GM10847 (cell line): ENCODE data around the gene CDKAL1.

ENCODE experiments used
- POLR2A ChIP-seq: IDR thresholded peaks from 2 replicates; pipeline ENCODE4 v1.6.1; 2011; ENCODE audit not compliant: insufficient read length; ENCODE audit errors: extremely low read depth

The CDKAL1 gene

DNA sequence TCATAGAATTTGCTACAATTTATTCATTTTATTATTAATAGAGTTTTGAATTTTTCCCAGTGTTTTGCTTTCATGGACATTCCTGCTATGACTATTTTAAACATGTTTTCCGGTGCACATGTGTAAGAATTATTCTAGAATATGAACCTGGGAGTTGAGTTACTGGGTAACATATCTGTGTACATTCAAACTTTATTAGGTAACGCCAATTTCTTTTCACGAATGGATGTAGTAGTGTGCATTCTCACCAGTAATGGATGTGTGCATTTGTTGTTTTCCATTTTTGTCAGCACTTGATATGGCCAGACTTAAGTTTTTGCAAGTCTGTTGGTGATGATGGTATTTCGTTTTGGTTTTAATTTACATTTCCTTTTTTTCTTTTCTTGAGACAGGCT lies 118.8 kb downstream of the CDKAL1 start:
- TF ChIP-seq POLR2A, result no peak

DNA sequence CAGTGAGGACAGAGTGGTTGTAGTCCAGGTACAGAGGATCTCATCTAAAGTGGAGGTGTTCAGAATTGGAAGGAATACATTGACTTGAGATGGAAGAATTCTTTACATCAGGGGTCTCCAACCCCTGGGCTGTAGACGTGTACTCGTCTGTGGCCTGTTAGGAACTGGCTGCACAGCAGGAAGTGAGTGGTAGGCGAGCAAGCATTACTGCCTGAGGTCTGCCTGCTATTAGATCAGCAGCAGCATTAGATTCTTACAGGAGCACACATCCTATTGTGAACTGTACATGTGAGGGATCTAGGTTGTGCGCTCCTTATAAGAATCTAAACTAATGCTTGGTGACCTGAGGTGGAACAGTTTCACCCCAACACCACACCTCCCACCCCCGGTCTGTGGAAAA lies 121.1 kb downstream of the CDKAL1 start:
- no peak for TF ChIP-seq POLR2A

DNA sequence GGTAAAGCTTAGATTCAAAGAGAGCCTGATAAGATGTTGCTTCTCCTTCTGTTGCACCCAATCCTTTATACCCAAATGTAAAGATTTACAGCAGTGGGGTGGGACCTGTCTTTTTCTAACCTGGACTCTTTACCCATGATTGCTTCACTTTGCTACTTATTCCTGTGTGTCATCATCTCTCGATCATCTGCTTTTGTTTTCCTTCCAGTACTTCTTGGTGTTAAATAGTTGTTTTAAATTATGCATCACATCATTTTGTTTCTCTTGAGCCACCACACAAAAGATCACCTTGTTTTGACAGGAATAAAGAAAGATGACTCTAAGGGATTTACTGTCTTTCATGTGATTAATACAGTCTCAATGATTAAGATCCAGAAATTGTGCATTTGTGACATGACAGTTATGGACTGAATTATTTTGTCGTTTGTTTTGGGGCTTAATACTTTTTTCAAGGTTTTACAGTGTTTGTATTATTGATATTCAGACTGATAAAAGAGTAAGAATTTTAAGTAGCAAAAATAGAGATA lies 123.1 kb downstream of the CDKAL1 start:
- TF ChIP-seq POLR2A, result no peak

DNA sequence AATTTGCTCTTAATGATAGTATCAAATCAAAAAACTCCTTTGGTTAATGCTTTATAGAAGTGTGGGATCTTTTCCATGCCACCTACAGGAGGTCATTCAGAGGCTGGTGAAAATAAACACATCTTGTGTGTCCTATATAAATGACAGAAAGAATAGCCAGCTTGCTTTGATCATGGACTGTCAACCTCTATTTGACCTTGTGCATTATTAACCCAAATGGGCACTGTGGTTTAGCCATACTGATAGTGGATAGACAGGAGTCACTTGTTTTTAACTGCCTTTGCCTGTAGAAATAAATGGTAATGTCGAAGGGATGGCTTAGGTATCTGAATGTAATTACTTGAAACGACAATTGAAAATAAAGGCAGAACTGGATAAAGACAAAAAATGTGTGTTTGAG lies 123.8 kb downstream of the CDKAL1 start:
- no peak for TF ChIP-seq POLR2A

DNA sequence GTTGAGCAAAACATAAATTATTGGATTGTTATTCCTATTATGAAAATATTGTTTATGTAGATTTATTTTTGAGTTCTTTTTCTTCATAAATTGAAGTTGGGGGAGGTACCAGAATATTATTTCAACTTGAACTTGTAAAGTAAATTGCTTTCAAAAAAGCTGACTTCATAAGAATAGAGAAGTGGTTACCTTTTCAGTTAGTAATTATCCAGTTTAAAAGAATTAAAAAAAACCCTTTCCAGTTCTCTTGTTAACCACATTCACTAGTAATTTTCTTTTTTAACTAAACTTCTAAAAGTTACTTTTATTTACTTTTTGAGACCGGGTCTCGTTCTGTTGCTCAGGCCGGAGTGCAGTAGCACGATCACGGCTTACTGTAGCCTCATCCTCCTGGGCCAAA lies 124.3 kb downstream of the CDKAL1 start:
- no peak for TF ChIP-seq POLR2A

DNA sequence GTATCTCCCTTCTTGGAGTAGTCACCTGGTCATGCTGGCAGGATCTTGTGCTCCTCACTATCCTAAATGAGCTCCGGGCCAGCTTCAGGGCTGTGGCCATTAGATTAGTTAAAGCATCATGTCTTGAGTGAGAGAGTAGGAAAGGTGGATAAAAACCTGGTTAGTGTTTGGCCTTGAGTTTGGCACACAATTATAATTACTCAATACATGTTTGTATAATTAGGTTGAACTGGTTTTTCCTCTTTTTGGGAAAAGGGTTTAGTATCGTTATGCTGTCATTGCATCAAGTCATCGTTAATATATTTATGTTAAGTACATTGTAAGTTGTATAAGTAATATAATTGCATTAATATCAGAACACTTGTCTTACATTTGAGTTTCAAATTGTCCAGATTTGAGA lies 126.3 kb downstream of the CDKAL1 start:
- no peak for TF ChIP-seq POLR2A

DNA sequence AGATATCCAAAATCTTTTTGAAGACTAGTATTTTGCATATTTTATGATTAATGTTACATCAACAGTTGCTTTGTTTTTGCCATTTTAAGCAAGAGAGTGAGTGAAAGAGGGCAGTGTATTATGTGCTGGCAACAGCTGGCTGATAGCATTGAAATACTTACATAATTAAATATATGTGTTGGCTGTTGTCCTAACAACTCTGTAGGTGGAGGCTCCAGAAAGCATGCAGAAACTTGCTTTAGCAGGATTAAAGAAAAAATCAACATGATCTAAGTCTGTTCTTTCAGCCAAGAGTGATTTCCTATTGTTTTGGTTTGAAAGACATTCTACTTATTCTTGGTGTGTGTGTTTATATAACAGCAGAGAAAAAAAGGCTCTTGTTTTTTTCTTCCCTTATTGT lies 127.5 kb downstream of the CDKAL1 start:
- no peak for TF ChIP-seq POLR2A

DNA sequence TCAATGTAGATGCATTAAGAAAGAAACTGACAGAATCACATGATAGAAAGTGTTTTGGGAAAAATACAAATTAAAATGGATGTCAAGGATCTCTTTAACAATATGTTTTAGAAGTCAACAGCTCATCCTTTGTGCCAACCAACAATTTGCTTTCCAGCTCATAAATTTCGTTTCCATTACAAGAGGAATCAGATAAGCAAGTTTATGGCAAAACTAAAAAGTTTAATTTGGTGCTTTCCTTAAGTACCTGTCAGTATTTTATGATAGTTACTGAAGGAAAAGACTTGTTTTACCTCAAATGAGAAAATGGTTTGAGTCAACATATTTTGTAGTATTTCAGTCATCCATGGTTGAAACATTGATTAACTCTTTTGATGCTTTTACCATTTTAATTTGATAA lies 130.0 kb downstream of the CDKAL1 start:
- no peak for TF ChIP-seq POLR2A

DNA sequence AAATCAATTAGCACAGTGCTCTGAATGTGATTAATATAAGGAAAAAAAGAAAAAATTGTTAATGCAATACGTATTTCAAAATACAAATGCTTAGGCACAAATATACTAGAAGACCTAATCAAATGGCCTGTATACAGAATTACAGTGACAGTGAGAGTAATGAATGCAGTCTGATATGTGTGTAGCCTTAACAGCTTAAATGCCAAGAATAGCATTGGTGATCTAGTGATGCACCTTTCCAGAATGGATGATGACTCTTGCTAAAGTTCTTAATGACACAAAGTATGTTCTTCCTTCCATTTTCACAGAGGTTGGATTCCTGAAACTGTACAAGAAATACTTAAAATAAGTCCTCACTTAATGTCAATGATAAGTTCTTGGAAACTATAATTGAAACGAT lies 131.0 kb downstream of the CDKAL1 start:
- no peak for TF ChIP-seq POLR2A

DNA sequence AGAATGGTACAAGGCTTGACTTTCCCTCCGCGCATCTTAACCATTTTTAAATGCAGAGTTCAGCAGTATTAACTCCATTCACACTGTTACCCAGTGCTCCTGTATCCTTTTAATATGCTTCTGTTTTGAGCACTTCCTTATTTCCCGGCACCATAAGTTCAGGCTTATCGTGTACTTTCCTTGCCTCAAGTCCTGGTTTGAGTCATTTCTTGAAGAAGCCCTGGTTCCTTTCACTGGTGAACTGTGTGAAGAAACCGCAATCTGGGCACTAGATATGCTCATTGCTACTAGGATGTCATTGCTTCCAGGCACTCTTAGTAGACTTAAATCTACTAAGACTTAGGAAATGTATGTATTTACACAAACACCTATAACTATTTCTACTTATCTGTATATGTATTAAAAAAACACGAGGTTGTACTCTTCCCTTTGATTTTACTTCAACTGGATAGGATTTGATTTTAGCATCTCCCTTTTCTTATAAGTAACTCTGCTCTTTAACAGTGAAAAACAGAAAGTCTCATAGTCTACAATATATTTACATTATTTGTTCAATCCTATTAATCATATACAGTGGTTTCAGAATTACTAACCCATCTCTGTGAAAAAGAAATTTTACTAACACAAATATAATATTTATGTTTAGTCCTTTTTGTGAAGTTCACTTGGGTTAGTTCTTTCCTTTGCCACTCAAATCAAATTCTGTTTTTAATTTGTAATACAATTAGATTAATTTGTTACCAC lies 135.5 kb downstream of the CDKAL1 start:
- no peak for TF ChIP-seq POLR2A

DNA sequence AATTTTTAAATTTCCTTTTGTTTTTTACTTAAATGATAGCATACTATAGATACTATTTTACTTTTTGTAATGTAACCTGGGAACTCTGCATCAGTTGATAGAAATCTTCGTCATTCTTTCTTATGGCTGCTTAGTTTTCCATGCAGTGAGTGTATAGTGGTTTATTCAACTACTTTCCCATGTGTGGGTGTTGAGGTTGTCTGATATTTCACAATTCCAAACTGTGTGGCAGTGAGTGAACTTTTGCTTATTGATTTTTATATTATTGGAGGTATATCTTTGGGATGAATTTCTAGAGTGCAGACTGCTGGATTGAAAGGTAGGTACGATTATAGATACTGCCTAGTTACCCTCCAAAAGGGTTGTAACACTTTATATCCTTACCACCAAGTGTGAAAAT lies 136.5 kb downstream of the CDKAL1 start:
- no peak for TF ChIP-seq POLR2A

DNA sequence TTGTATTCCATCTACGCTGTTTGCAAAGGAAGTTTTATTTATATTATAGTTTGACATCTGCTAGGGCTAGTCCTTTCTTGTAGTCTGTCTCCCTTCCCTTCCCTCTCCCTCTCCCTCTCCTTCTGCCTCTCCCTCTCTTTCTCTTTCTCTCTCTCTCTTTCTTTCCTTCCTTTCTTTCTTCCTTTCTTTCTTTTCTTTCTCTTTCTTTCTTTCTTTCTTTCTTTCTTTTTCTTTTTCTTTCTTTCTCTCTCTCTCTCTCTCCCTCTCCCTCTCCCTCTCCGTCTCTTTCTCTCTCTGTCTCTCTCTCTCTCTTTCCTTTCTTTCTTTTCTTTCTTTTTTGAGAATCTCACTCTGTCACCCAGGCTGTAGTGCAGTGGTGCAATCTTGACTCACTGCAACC lies 137.8 kb downstream of the CDKAL1 start:
- TF ChIP-seq POLR2A, result no peak

DNA sequence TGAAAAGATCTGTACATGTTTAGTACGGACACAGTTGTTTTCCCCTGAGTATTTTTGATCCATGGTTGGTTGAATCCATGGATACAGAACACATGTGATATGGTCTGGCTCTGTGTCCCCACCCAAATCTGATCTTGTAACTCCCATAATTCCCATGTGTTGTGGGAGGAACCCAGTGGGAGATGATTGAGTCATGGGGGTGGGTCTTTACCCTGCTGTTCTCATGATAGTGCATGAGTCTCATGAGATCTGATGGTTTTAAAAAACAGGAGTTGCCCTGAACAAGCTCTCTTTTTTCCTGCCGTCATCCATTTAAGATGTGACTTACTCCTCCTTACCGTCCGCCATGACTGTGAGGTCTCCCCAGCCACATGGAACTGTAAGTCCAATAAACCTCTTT lies 139.2 kb downstream of the CDKAL1 start:
- TF ChIP-seq POLR2A, result no peak

DNA sequence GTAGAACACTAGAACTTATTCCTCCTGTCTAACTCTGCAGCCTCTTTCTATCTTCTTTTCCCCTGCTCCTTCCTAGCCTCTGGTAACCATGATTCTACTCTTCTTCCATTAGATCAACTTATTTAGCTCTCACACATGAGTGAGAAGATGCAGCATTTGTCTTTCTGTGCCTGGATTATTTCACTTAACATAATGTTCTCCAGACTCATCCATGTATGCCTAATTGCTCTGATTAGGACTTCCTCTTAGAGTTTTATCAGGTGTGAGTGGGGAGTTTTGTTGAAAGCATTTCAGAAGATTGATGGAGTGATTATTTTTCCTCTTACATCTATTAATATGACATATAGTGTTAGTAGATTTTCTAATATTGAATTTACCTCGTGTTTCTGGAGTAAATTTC lies 140.4 kb downstream of the CDKAL1 start:
- no peak for TF ChIP-seq POLR2A

DNA sequence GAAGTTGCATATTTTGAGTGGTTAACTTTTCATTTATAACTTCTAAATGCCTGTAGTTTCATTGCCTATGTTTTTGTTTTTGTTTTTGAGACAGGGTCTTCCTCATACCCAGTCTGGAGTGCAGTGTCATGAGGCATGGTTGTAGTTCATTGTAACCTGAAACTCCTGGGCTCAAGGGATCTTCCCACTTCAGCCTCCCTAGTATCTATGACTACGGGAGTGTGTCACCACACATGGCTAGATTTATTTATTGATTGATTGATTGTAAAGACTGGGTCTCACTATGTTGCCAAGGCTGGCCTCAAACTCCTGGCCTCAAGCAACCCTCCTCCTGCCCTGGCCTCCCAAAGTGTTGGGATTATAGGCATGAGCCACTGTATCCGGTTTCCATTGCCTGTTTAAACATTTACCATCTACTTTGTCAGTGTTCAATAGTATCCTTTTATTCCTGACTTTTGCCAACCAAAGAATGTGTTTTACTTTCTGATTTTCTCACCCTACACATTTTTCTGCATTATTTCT lies 144.6 kb downstream of the CDKAL1 start:
- TF ChIP-seq POLR2A, result no peak

DNA sequence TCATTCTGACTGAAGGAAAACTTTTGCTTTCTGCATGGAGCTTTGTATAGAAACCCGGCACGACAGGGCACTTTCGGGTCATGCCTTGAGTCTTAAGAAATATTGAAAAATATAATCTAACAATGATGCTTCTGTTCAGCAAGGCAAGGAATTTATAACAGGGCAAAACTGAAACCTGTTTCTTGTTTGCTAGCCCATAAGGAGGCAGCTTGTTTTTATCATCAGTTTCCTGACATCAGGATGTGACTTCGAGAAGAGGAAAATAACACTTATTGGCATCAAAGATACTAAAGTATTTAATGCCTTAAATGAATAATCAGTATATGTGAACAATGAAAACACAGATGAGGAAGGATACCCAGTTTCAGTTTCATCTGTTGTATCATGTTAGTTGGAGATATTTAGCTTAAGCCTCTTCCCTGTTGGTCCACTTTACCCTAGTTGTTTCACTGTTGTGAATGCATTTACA lies 146.5 kb downstream of the CDKAL1 start:
- TF ChIP-seq POLR2A, result no peak

DNA sequence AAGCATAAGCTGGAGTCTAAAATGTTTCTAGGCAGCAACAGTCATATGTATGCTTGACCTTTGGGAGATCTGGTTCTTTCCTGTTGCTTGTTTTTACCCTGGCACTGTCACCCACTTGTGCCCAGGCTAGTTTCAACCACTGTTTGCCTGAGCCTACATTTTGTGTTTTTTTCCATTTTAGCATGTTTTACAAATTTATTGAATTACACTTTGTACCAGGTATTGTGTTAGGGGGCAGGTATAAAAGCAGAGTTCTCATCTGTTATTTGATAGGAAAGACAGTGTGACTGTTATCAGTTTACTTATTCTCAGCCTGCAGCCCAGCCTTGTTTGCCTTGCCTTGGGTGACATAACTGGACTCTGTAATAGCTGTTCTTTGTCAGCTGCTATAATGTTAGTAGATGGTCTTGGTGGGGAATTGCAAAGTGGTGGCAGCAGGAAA lies 147.0 kb downstream of the CDKAL1 start:
- no peak for TF ChIP-seq POLR2A
